Renal pelvis (tissue), 12 donors: ENCODE results near the gene APOOL. TPM values are rescaled to one million over a fixed set of nuclear protein-coding genes. Genes with fewer than 3 reads are reported as not detected.
"Not testable (repeated sequence)": the region's sequence is repeated elsewhere in the genome, so short reads cannot be mapped to it uniquely, and the experiment has no call there.

Source experiments
- DNase-seq: peaks from one replicate; pipeline ENCODE4 v3.0.0-alpha.2; 2013
- long read RNA-seq, 16 experiments: transcript quantifications; one replicate each; lab custom pipeline, GENCODE V29; 2026
- polyA plus RNA-seq, 3 donors: library from polyadenylated mRNA; unstranded; fragments of 120-200 nt; gene quantifications; one replicate each; pipeline ENCODE4 v1.2.1, GENCODE V29; 2013; ENCODE audit not compliant: insufficient read length in 3 of 3

Gene APOOL, protein sequence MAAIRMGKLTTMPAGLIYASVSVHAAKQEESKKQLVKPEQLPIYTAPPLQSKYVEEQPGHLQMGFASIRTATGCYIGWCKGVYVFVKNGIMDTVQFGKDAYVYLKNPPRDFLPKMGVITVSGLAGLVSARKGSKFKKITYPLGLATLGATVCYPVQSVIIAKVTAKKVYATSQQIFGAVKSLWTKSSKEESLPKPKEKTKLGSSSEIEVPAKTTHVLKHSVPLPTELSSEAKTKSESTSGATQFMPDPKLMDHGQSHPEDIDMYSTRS
- polyA plus RNA-seq: 10 to 100 TPM; 18.3 to 26.9 (median 19.7) TPM
- long read RNA-seq, donor 1, partial matches to known transcripts: 0 of 9 reads
- long read RNA-seq, donor 1, other reads (novel, unspliced or antisense): 6 of 9 reads
- long read RNA-seq, donor 2, partial matches to known transcripts: 15 of 16 reads
- long read RNA-seq, donor 2, other reads (novel, unspliced or antisense): 0 of 16 reads
- long read RNA-seq, donor 3: 0 reads
- long read RNA-seq, donor 4, partial matches to known transcripts: 0 of 1 reads
- long read RNA-seq, donor 4, other reads (novel, unspliced or antisense): 0 of 1 reads
- long read RNA-seq, donor 5: 0 reads
- long read RNA-seq, donor 6, partial matches to known transcripts: 21 of 23 reads
- long read RNA-seq, donor 6, other reads (novel, unspliced or antisense): 0 of 23 reads
- long read RNA-seq, donor 7, transcript APOOL-201 (9 exons, 1,279 nt): major isoform, 5 of 25 reads
- long read RNA-seq, donor 7, partial matches to known transcripts: 20 of 25 reads
- long read RNA-seq, donor 7, other reads (novel, unspliced or antisense): 0 of 25 reads
- long read RNA-seq, donor 8, partial matches to known transcripts: 0 of 2 reads
- long read RNA-seq, donor 8, other reads (novel, unspliced or antisense): 0 of 2 reads
- long read RNA-seq, donor 9, partial matches to known transcripts: 19 of 21 reads
- long read RNA-seq, donor 9, other reads (novel, unspliced or antisense): 0 of 21 reads
- long read RNA-seq, donor 10, transcript APOOL-201 (9 exons, 1,279 nt): major isoform, 5 of 16 reads
- long read RNA-seq, donor 10, partial matches to known transcripts: 11 of 16 reads
- long read RNA-seq, donor 10, other reads (novel, unspliced or antisense): 0 of 16 reads
- long read RNA-seq, donor 11, partial matches to known transcripts: 7 of 10 reads
- long read RNA-seq, donor 11, other reads (novel, unspliced or antisense): 0 of 10 reads
- long read RNA-seq, donor 12, partial matches to known transcripts: 0 of 3 reads
- long read RNA-seq, donor 12, other reads (novel, unspliced or antisense): 0 of 3 reads
- long read RNA-seq, donor 13, partial matches to known transcripts: 10 of 12 reads
- long read RNA-seq, donor 13, other reads (novel, unspliced or antisense): 0 of 12 reads
- long read RNA-seq, donor 14, transcript APOOL-201 (9 exons, 1,279 nt): major isoform, 6 of 17 reads
- long read RNA-seq, donor 14, partial matches to known transcripts: 11 of 17 reads
- long read RNA-seq, donor 14, other reads (novel, unspliced or antisense): 0 of 17 reads
- long read RNA-seq, donor 15, partial matches to known transcripts: 25 of 27 reads
- long read RNA-seq, donor 15, other reads (novel, unspliced or antisense): 0 of 27 reads
- long read RNA-seq, donor 16, partial matches to known transcripts: 0 of 3 reads
- long read RNA-seq, donor 16, other reads (novel, unspliced or antisense): 0 of 3 reads

DNA sequence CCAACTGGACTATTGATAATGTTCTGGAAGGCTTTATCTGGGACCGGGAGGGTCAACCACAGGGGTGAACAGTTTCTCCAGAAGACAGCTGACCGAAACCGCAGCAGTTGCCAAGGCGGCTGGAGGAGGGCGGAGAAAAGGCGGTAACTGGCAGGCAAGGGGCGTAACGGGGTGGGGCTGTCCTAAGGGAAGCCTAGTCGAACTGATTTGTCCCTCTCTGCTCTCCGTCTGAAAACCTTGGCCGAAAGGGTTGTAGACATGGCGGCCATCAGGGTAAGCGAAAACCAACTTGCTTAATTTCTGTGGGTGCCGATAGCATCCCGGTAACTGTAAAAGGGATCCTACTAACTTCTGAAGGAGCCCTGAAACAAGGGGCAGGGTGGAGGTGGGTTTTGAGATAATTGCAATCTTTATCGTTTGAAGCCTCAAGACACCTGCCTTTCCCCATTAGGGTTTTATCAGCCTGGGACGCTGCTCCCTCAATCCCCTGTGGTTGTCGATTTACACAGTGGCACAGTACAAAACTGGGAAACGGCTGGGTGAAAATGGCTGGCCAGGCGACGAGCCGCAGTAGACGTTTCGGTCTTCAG, at the start of gene APOOL:
TSS of gene APOOL (plus strand) at position 223 of the 590 bp plus-strand sequence. CDS start at position 259, 36 bp downstream.
- DNase-seq: peak; percentile 89

DNA sequence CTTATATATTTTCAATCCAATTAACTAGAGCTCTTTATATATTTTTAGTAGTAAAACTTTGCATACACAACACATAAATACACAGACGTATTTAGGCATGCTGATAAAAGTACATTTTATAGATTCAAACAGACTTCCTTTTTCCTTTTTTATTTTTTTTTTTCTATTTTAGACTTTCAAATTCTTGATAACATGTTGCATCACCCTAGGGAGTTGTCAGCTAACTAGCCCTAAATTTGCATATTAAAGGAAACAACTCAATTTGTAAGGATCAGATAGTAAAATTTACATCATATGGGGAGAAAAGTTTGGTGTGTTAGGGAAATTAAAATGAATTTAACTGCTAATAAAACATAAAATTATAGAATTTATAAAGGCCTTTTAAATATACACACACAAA, 47.4 kb upstream of the APOOL start:
- no peak for DNase-seq

DNA sequence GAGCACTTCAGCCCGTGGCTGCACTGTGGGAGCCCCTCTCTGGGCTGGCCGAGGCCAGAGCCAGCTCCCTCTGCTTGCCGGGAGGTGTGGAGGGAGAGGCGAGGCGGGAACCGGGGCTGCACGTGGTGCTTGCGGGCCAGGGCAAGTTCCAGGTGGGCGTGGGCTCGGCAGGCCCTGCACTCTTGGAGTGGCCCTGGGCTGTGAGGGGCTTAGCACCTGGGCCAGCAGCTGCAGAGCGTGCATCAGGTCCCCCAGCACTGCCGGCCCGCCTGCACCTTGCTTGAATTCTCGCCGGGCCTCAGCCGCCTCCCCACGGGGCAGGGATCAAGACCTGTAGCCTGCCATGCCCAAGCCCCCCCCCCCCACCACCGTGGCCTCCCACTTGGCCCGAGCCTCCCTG, 28.9 kb upstream of the APOOL start:
- no peak for DNase-seq

DNA sequence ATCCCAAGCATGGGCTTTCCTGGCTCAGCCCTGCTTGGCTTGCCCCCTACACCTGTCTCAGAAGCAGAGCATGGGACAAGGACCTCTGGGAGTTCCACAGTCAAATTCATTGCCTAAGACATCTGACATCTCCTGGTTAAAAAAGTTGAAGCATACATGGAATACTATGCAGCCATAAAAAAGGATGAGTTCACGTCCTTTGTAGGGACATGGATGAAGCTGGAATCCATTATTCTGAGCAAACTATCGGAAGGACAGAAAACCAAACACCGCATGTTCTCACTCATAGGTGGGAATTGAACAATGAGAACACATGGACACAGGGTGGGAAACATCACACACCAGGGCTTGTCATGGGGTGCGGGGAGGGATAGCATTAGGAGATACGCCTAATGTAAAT, 11.9 kb upstream of the APOOL start:
- DNase-seq: not testable (repeated sequence)

DNA sequence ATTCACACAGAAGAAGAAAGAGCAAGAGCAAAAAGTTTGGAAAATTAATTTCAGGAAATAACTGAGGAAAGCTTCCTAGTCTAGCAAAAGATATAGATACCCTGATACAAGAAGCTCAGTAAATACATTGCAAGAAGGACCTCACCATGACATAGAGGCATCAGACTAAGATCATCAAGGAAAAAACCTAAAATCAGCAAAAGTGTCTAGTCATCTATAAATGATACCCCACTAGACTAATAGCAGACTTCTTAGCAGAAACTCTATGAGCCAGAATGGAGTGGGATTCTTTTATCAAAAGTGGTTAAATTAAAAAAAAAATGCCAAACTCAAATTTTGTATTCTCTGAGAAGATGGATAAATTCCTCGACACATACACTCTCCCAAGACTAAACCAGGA, 10.5 kb upstream of the APOOL start:
- DNase-seq: no peak

DNA sequence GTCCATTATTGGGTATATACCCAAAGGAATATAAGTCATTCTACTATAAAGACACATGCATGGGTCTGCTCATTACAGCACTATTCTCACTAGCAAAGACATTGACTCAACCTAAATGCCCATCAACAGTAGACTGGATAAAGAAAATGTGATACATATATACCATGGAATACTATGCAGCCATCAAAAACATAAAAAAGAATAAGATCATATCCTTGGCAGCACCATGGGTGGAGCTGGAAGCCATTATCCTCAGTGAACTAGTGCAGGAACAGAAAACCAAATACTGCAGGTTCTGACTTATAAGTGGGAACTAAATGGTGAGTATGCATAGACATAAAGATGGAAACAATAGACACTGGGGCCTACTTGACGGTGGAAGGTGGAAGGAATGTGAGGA, 2.3 kb upstream of the APOOL start:
- no peak for DNase-seq

DNA sequence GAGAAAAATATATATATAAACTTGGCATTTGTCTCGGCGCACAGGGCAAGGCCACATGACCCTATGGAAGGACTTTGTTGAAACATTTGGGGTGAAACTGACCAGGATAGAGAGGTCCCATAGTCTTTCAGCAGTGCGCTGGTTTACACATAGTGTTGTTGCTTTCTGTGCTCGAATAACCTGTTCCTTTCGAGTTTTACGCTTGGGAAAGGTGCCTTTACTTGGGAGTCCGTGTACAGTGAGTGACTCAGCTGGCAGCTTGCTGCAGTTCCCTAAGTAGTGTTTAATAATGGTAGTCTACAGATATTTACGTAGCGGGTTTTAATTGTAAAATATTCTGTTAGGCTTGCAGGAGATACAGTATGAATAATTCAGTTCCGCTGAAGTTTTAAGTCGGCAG, 578 bp downstream of the APOOL start:
- DNase-seq: no peak

DNA sequence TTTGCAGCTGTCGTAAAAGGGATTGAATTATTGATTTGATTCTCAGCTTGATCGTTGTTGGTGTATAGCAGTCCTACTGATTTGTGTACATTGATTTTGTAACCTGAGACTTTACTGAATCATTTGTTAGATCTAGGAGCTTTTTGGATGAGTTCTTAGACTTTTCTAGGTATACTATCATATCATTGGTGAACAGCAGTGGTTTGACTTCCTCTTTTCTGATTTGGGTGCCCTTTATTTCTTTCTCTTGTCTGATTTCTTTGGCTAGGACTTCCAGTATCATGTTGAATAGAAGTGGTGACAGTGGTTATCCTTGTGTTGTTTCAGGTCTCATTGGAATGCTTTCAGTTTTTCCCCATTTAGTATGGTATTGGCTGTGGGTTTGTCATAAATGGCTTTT, 8.4 kb downstream of the APOOL start:
- DNase-seq: no peak

DNA sequence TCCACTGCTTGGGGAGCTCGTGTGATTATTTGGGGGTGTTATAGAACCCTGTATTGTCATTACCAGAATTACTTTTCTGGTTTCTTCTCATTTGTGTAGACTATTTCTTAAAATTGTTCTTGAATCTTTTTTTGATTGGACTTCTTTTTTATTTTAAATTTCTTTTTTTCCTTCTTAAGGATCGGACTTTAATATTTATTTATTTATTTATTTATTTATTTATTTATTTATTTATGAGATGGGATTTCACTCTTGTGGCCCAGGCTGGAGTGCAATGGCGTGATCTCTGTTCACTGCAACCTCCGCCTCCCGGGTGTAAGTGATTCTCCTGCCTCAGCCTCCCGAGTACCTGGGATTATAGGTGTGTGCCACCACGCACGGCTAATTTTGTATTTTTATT, 11.7 kb downstream of the APOOL start:
- DNase-seq: not testable (repeated sequence)

DNA sequence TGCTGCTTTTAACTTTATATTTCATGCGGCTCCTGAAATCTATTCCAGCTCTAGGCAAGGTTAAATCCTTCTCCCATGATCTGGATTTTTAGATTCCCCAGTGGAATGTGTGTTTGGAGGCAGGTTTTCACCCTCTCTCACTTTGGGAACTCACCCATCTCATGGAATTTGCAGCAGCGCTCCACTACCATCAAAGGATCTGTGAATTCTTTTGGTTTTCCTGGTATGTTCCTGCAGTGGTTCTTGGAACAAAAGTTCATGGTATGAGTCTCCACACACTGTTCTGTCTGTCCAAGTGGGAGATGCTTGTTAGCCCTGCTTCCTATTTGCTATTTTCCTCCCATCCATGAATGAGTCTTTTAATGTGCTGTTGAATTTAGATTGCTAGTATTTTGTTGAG, 14.0 kb downstream of the APOOL start:
- DNase-seq: no peak

DNA sequence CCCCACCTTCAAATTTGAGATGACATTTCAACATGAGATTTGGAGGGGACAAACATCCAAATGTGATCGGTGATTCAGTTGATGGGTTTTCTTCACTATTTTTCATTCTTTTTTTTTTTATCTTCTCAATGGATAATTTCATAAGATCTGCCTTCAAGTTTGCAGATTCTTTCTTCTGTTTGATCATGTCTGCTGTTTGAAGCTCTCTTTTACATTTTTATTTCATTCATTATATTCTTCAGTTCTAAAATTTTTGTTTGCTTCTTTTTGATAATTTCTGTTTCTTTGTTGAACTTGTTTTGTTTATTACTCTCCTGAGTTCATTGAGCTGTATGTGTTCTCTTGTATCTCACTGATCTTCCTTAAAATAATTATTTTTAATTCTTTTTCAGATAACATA, 14.8 kb downstream of the APOOL start:
- no peak for DNase-seq

DNA sequence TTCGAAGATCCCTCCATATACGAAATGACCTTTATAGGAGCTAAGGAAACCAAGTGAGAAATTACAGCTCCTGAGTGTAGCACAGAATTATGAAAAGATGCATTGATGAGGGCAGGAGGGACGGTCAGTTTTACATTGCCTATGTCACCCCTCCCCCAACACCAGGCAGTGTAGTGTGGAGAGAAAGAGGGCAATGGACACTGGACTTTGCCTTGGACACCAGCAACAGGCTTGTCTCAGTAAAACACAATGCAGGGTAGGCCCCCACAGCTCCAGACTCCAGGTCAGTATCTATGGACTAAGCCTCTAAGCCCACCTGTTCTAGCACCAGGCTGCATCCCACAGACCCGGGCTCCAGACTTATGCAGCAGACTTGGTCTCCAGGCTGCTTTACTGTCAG, 16.5 kb downstream of the APOOL start:
- DNase-seq: no peak

DNA sequence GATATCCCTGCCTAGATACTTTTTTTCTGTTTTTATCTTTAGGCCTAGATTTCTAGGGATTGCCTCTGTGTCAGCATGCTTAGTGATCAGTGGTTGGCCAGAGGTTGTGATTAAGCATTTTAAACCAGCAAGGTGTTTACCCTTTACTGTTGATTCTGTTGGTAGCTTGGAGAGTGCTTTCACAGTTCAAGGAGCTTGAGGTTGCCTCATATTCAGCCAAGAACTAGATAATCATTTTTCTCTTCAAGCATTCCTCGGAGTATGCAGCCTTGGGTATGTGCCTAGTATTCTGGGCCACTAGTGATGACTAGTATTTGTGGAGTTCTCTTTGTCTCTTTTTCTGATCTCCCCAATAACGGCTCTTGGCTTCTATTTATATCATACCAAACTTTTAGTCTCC, 20.4 kb downstream of the APOOL start:
- DNase-seq: no peak

DNA sequence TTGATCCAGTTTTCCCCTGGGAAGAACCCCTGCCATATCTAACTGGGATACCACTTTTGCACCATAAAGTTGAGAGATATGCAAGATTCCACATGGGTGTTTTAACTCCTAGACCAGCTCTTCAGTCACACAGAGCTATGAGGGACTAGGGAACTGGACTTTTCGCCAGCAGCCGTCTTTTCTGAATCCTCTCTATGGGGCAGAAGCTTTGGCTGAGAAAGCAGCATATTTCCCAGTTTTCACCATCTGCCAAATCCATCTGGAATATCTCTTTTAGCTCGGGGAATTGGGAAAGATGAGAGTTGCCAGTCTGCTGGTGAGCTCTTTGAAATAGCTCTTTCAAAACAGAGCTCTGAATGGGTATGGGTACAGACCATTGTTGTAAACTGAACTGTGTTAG, 20.9 kb downstream of the APOOL start:
- no peak for DNase-seq

DNA sequence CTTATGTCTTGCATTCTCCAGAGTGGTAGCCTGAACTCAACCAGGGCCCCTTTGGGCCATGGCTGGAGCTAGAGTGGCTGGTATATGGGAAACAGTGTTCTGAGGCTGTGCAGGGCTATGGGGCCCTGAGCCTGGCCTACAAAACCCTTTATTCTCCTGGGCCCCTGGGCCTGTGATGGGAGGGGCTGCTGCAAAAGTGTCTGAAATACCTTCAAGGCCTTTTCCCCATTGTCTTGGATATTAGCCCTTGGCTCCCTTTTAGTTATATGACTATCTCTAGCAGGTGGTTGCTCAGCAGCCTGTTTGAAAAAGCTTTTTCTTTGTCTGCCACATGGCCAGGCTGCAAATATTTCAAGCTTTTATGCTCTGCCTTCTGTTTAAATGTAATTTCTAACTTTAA, 22.5 kb downstream of the APOOL start:
- DNase-seq: no peak

DNA sequence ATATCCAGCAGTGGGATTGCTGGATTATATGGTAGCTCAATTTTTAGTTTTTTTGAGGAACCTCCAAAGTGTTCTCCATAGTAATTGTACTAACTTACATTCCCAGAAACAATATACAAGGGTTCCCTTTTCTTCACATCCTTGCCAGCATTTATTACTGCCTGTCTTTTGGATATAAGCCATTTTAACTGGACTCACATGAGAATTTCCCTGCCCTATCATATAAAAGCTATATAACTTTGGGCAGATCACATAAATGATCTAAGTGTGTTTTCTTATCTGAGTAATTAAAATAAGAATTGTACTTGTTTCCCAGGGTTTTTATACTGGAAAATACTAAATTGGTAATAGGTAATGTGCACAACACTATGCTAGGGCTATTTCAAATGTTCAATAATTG, 25.4 kb downstream of the APOOL start:
- no peak for DNase-seq

DNA sequence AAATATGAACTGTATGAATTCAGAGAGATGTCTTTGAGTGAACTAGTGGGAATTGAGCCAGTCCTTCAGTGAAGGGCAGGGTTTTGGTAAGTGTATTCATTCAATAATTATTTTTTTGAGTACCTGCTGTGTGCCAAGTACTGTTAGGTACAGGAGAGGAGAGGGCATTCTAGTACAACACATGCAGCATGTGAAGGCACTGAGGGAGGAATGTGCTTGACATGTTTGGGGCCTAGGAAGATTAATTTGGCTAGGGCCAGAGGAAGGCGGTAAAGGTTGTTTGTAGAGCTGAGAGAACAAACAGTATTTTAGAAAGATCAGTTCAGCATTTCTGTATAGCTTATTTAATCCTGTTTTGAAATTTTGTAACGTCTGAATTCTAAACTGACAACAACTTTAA, 27.8 kb downstream of the APOOL start:
- DNase-seq: no peak

DNA sequence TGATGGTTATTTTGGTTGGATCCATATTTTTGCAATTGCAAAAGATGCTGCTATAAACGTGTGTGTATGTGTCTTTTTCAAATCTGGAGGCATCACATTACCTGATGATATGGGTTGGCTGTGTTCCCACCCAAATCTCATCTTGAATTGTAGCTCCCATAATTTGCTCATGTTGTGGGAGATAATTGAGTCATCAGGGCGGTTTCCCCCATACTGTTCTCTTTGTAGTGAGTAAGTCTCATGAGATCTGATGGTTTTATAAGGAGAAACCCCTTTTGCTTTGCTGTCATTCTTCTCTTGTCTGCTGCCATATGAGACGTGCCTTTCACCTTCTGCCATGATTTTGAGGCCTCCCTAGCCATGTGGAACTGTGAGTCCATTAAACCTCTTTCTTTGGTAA, 33.4 kb downstream of the APOOL start:
- DNase-seq: no peak

DNA sequence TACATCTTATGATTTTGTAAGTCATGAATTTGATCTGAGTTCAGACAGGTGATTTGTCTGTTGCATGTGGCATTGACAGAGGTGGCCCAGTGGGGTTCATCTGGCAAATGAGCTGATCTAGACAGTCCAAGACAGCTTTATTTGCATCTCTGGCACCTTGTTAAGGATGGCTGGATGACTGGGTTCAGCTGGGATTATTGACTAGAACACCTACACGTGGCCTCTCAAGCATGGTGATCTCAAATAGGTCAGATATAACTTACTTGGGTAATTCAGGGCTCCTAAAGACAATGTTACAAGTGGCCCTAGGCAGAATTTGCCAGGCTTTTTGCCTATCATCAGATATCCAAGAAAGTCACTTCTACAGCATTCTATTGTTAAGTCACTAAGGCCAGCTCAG, 48.0 kb downstream of the APOOL start:
- DNase-seq: no peak

DNA sequence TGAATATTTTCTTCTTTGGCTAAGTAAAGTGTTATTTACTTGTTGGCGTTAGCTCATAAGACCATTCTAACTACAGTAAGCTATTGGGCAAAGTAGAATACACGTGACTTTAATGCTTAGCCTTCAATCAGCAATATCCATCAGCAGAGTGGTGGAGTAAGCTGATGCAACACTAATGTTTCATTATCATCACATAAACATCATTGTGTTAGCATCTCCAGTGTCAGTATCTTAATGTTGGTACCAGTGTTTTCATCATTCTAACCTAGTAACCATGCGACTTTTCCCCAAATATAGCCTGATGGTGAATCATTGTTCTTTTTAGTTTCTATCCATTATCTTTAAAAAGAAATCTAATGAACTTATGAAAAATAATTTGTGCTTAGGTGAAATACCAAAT, 48.5 kb downstream of the APOOL start:
- DNase-seq: no peak
